ENCODE data around the gene CRMP1.

DNA sequence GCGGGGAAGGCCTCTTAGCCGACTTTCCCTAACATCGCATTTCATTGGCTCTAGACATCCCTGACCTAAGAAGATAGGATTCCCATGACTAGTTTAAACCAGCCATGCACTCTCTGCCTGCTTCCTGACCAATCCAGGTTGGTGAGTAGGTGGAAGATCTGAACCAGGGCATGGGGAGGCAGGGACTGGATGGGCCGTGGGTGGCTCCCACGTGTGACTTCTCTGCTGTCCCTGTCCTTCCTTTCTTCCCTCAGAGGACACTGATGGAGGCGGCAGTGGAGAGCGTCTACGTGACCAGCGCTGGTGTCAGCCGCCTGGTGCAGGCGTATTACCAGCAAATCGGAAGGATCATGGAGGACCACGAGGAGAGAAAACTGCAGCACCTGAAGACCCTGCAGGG, 91.2 kb downstream of the CRMP1 start:
- TF ChIP-seq, protein P1, sequence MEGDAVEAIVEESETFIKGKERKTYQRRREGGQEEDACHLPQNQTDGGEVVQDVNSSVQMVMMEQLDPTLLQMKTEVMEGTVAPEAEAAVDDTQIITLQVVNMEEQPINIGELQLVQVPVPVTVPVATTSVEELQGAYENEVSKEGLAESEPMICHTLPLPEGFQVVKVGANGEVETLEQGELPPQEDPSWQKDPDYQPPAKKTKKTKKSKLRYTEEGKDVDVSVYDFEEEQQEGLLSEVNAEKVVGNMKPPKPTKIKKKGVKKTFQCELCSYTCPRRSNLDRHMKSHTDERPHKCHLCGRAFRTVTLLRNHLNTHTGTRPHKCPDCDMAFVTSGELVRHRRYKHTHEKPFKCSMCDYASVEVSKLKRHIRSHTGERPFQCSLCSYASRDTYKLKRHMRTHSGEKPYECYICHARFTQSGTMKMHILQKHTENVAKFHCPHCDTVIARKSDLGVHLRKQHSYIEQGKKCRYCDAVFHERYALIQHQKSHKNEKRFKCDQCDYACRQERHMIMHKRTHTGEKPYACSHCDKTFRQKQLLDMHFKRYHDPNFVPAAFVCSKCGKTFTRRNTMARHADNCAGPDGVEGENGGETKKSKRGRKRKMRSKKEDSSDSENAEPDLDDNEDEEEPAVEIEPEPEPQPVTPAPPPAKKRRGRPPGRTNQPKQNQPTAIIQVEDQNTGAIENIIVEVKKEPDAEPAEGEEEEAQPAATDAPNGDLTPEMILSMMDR (conservative IDR thresholded peaks at IDR 0.05; ENCODE audit: low read depth, low read length), result no peak
- TF ChIP-seq, protein P2, sequence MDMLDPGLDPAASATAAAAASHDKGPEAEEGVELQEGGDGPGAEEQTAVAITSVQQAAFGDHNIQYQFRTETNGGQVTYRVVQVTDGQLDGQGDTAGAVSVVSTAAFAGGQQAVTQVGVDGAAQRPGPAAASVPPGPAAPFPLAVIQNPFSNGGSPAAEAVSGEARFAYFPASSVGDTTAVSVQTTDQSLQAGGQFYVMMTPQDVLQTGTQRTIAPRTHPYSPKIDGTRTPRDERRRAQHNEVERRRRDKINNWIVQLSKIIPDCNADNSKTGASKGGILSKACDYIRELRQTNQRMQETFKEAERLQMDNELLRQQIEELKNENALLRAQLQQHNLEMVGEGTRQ (IDR thresholded peaks at IDR 0.05; ENCODE audit: low read depth, low read length), result no peak
- TF ChIP-seq POLR2A (IDR thresholded peaks at IDR 0.05; ENCODE audit: low read depth, low read length) (no peak), RFX5 (IDR thresholded peaks at IDR 0.05; ENCODE audit: low read depth, low read length) (no peak), SMC3 (IDR thresholded peaks at IDR 0.05; ENCODE audit: low read depth, low read length) (no peak), RAD21 (IDR thresholded peaks at IDR 0.05; ENCODE audit: low read length) (no peak), MAFK (IDR thresholded peaks at IDR 0.05; ENCODE audit: low read depth, low read length) (no peak), MXI1 (IDR thresholded peaks at IDR 0.05; ENCODE audit: borderline replicate concordance, low read depth, low read length) (no peak), CEBPB (IDR thresholded peaks at IDR 0.05; ENCODE audit: low read depth, low read length) (no peak), RCOR1 (IDR thresholded peaks at IDR 0.05; ENCODE audit: insufficient replicate concordance, low read length) (no peak), NFE2L2 (IDR thresholded peaks at IDR 0.05; ENCODE audit: low read depth, low read length) (no peak), MAZ (IDR thresholded peaks at IDR 0.05; ENCODE audit: borderline replicate concordance, low read depth, low read length) (no peak)
- TF ChIP-seq, protein P3, sequence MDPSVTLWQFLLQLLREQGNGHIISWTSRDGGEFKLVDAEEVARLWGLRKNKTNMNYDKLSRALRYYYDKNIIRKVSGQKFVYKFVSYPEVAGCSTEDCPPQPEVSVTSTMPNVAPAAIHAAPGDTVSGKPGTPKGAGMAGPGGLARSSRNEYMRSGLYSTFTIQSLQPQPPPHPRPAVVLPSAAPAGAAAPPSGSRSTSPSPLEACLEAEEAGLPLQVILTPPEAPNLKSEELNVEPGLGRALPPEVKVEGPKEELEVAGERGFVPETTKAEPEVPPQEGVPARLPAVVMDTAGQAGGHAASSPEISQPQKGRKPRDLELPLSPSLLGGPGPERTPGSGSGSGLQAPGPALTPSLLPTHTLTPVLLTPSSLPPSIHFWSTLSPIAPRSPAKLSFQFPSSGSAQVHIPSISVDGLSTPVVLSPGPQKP (IDR thresholded peaks at IDR 0.05; ENCODE audit: borderline replicate concordance, low read depth, low read length), result no peak
